Activated T-helper 1 cell treated with anti-CD3 and anti-CD28 coated beads, Interleukin-12 subunit alpha, Interleukin-12 subunit beta, Interleukin-2, Interleukin-4 antibody, amounts not matched to agents 30 ng/mL and 10 ng/mL and 1 ng/mL, durations not matched to agents 14 hours and 24 hours and 36 hours (primary cell): ENCODE results near the gene DTD2. TPM values are rescaled to one million over a fixed set of nuclear protein-coding genes. Genes with fewer than 3 reads are reported as not detected.

Experiments
- DNase-seq: peaks from one replicate; pipeline ENCODE4 v3.0.0; 2021; ENCODE audit warnings: low spot score
- H3K27ac Mint-ChIP-seq: one replicate; pipeline ENCODE4 v1.8.0; 2021; ENCODE audit warnings: mild to moderate bottlenecking, mixed read lengths
- H3K27me3 Mint-ChIP-seq: one replicate; pipeline ENCODE4 v1.8.0; 2022; ENCODE audit warnings: mild to moderate bottlenecking, moderate library complexity, mixed read lengths; ENCODE audit not compliant: insufficient read depth
- H3K36me3 Mint-ChIP-seq: one replicate; pipeline ENCODE4 v1.8.0; 2021; ENCODE audit warnings: low read depth, mixed read lengths
- H3K4me1 Mint-ChIP-seq: one replicate; pipeline ENCODE4 v1.8.0; 2021; ENCODE audit warnings: low read depth, mixed read lengths
- H3K4me3 Mint-ChIP-seq: one replicate; pipeline ENCODE4 v1.8.0; 2021; ENCODE audit warnings: mild to moderate bottlenecking, moderate library complexity, mixed read lengths
- H3K9me3 Mint-ChIP-seq: one replicate; pipeline ENCODE4 v1.8.0; 2021; ENCODE audit warnings: mixed read lengths
- intact Hi-C: fragments of 100-400 bp; cut with micrococcal nuclease; formaldehyde crosslinking; loops from one replicate; pipeline ENCODE4 v1.15.1; 2024
- total RNA-seq: library from RNA; stranded (reverse); gene quantifications from 2 replicates; pipeline ENCODE4 v1.2.3, GENCODE V29; 2022

DTD2 gene
- total RNA-seq, result 29.0 and 30.6 TPM in 2 replicates

DNA sequence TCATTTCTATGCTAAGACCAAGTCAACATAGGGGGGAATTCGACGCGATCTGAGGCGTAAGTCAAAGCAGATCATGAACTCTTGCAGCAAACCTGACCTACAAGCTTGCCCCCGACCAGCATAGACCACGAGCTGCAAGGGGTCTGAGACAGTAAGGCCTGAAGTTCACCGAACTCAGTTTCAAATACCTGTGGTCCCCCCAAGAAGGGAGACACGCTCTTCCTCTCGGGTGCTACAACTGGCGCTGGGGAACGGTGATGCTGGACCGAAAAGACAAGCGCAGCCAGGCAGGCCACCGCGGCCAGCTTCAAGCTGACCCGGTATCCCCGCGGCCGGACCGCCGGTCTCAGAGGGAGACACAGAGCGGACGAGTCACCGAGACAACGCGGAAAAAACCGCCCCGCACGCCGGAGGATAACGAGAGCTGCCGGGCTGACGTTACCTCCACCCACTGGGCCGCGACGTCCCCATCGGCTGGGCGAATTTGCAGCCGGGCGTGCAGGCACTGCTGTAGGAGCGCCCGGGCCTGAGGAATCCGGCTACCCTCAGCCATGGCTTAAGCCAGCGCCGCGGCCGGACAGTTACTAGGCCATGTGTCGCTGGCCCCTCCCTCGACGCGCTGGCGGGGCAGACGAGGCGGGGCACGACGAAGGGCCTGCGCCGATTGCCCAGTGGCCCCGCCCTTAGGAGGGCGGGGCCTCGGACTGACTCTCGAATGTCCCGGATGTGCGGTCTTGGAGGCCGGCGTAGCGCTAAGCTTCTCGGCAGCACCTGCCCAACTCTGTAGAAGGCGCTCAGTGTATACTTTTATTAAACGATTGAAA is at the start of gene DTD2:
Gene DTD2, minus strand, starts transcription at position 666 of the 824 bp plus-strand sequence. Its CDS starts 113 bp downstream, at position 553.
- Mint-ChIP-seq H3K9me3 (no peaks in the 10 kb centered on the region), H3K4me1 (peaks cover 43% of the 10 kb centered on the region), H3K27me3 (peaks cover 2% of the 10 kb centered on the region), H3K36me3 (peaks cover 12% of the 10 kb centered on the region), H3K4me3 (peak within 1 kb of the TSS; percentile 96), H3K27ac (peak within 1 kb of the TSS; percentile 95)
- intact Hi-C loops, result loop anchor here (1.0 to 10.0 kb wide), 12 partner anchors 37 to 898 kb away; partner anchors contain the start of genes G2E3, HEATR5A, NUBPL and RNU6-7
- DNase-seq, result peak; percentile 89

GRCh38 chr14:31505411-31505810 is 48.1 kb upstream of the DTD2 start:
- Mint-ChIP-seq H3K27ac (no peak overlapping the region), H3K27me3 (no peaks in the 10 kb centered on the region)
- intact Hi-C loops, result no loop called here

DNA sequence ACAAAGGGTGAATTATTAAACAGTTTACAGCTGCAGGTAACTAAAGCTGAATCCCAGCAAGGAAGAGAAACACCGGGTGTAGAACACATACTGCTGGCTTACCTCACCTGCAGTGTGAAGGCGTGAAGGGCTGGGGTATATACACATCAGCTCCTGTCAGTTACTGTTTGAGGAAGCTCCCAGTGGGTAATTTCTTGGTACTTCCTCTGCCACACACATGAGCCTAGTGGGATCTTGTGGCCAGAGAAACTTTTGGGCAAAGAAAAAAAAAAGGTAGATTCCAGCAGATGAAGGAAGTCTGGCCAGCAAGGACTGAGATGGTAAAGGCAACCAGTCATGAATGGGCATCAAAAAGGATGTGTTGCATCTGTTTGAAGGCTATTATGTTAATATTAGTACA is 44.6 kb upstream of the DTD2 start:
- DNase-seq, result no peak
- H3K9me3 Mint-ChIP-seq, result no peaks in the 10 kb centered on the region
- intact Hi-C loops, result no loop called here
- H3K4me1 Mint-ChIP-seq, result no peaks in the 10 kb centered on the region
- no peaks in the 10 kb centered on the region for H3K36me3 Mint-ChIP-seq
- H3K4me3 Mint-ChIP-seq, result no peak overlapping the region
- H3K27me3 Mint-ChIP-seq, result peaks cover 5% of the 10 kb centered on the region
- no peak overlapping the region for H3K27ac Mint-ChIP-seq

More at GRCh38 chr14:31505411-31505810, 48.1 kb upstream of the DTD2 start:
- no peaks in the 10 kb centered on the region for H3K36me3 Mint-ChIP-seq
- DNase-seq, result no peak
- no peaks in the 10 kb centered on the region for H3K4me1 Mint-ChIP-seq
- H3K4me3 Mint-ChIP-seq, result no peak overlapping the region
- H3K9me3 Mint-ChIP-seq, result no peaks in the 10 kb centered on the region

DNA sequence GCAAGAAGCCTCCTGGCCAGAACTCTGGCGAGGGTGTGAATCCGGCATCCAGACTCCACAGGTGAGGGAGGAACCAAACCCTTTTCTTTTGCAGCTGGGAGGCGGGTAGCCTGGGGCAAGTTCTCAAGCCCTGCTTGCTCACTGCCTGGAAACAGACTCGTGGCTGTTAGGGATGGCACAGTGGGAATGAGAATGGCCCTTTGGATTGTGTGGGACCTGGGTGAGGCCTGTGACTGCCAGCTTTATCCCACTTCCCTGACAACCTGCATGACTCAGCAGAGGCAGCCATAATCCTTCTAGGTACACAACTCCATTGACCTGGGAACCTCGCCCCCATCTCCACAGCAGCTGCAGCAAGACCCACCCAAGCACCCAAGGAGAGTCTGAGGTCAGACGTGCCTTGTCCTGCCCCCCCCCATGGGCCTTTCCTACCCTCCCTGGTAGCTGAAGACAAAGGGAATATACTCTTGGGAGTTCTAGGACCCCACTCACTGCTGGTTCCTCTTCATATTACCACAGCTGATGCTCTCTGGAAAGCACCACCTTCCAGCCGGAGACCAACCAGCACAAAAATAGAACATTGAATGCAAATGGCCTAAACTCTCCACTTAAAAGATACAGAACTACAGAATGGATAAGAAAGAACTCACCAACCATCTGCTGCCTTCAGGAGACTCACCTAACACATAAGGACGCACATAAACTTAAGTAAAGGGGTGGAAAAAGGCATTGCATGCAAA is 35.6 kb upstream of the DTD2 start:
- Mint-ChIP-seq H3K4me3 (no peak overlapping the region), H3K4me1 (no peaks in the 10 kb centered on the region), H3K27ac (no peak overlapping the region), H3K9me3 (no peaks in the 10 kb centered on the region), H3K36me3 (no peaks in the 10 kb centered on the region), H3K27me3 (peaks cover 2% of the 10 kb centered on the region)
- intact Hi-C loops, result no loop called here
- no peak for DNase-seq

DNA sequence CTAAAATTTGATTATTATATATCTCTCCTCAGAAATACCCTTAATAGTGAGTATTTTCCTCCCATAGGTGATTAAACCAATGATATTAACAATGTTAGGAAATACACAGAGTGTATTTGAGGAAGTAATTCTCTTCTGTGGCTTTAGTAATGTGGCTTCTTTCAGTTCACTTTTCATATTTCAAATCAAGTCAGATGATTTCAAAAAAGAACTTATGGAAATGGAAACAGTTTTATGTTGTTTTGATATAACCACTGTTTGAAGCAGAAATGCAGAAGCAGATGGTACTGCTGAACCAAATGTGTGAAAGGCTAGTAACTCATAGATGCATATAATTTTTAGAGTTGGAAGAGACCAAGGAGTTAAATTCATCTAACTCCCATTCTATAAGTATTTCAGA is 32.4 kb upstream of the DTD2 start:
- intact Hi-C loops, result no loop called here
- no peak for DNase-seq
- no peaks in the 10 kb centered on the region for H3K36me3 Mint-ChIP-seq
- no peaks in the 10 kb centered on the region for H3K27me3 Mint-ChIP-seq
- H3K27ac Mint-ChIP-seq, result no peak overlapping the region
- H3K9me3 Mint-ChIP-seq, result no peaks in the 10 kb centered on the region
- H3K4me1 Mint-ChIP-seq, result no peaks in the 10 kb centered on the region
- no peak overlapping the region for H3K4me3 Mint-ChIP-seq

- Mint-ChIP-seq H3K9me3 (no peaks in the 10 kb centered on the region), H3K27me3 (no peaks in the 10 kb centered on the region), H3K27ac (no peak within 1 kb of the TSS), H3K4me1 (no peaks in the 10 kb centered on the region), H3K36me3 (no peaks in the 10 kb centered on the region), H3K4me3 (no peak within 1 kb of the TSS)
- no peak for DNase-seq
- intact Hi-C loops, result no loop called here
Measured at GRCh38 chr14:31487886-31488285, 30.6 kb upstream of the DTD2 start, which contains the start of gene GPR33. Gene GPR33, minus strand, starts transcription at chr14:31488039. Its CDS starts 4,074 bp downstream, at chr14:31483965.

GRCh38 chr14:31486764-31487163 is 29.5 kb upstream of the DTD2 start:
- Mint-ChIP-seq H3K9me3 (no peaks in the 10 kb centered on the region), H3K36me3 (no peaks in the 10 kb centered on the region), H3K4me1 (no peaks in the 10 kb centered on the region), H3K27ac (no peak overlapping the region), H3K4me3 (no peak overlapping the region), H3K27me3 (no peaks in the 10 kb centered on the region)
- intact Hi-C loops, result no loop called here
- DNase-seq, result no peak

DNA sequence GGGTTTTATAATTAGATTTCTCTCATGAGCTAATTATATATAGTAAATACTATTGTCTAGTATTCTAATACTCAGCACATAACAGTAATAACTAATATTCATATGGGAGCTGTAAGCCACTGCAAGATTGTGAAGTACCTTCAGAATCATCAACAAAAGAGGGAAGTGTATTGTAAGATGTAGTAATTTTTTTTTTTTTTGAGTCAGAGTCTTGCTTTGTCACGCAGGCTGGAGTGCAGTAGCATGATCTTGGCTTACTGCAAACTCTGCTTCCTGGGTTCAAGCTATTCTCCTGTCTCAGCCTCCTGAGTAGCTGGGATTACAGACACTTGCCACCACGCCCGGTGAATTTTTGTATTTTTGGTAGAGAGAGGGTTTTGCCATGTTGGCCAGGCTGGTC is 27.4 kb upstream of the DTD2 start:
- Mint-ChIP-seq H3K27me3 (no peaks in the 10 kb centered on the region), H3K27ac (no peak overlapping the region), H3K4me1 (no peaks in the 10 kb centered on the region), H3K4me3 (no peak overlapping the region), H3K9me3 (no peaks in the 10 kb centered on the region), H3K36me3 (no peaks in the 10 kb centered on the region)
- no peak for DNase-seq
- intact Hi-C loops, result no loop called here

- H3K4me1 Mint-ChIP-seq, result no peaks in the 10 kb centered on the region
- no peaks in the 10 kb centered on the region for H3K9me3 Mint-ChIP-seq
- H3K4me3 Mint-ChIP-seq, result no peak overlapping the region
- intact Hi-C loops, result no loop called here
- DNase-seq, result no peak
- no peaks in the 10 kb centered on the region for H3K27me3 Mint-ChIP-seq
- H3K27ac Mint-ChIP-seq, result no peak overlapping the region
- H3K36me3 Mint-ChIP-seq, result no peaks in the 10 kb centered on the region
Measured at GRCh38 chr14:31480156-31480555, 22.9 kb upstream of the DTD2 start.

DNA sequence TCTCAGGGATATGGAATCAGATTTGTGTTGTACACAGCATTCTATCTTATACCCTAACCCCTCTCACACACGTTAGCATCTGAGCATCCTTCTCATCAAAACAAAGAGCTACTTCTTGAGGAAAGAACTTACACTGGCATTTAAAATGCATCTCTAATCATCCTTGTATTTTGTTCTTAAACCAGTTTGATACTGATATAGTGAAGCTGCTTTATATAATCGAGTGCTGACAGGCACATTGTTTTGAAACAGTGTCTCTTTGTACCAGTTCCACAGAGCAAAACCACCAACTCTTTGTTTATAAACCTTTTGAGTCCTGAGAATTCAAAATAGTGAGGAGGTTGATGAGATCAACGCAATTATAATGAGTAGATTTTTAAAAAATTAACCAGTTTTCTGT is 21.7 kb upstream of the DTD2 start:
- intact Hi-C loops, result no loop called here
- Mint-ChIP-seq H3K4me3 (no peak overlapping the region), H3K9me3 (no peaks in the 10 kb centered on the region), H3K4me1 (no peaks in the 10 kb centered on the region), H3K27ac (no peak overlapping the region), H3K27me3 (no peaks in the 10 kb centered on the region), H3K36me3 (no peaks in the 10 kb centered on the region)
- DNase-seq, result no peak

DNA sequence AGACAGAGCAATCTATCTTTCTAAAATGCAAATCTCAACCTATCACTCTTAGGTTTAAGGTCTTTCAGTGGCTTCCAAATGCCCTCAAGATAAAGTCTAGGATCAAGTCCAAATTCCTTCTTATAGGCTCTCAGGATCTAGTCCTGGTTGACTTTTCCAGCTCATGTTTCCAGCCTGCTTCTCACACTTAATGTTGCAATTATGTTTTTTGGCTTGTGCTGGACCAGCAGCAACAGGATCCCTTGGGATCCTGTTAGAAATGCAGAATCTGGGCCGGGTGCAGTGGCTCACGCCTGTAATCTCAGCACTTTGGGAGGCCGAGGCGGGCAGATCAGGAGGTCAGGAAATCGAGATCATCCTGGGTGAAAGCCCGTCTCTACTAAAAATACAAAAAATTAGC is 19.9 kb upstream of the DTD2 start:
- no peaks in the 10 kb centered on the region for H3K9me3 Mint-ChIP-seq
- DNase-seq, result no peak
- H3K4me3 Mint-ChIP-seq, result no peak overlapping the region
- H3K4me1 Mint-ChIP-seq, result no peaks in the 10 kb centered on the region
- intact Hi-C loops, result no loop called here
- H3K27ac Mint-ChIP-seq, result no peak overlapping the region
- H3K36me3 Mint-ChIP-seq, result no peaks in the 10 kb centered on the region
- H3K27me3 Mint-ChIP-seq, result no peaks in the 10 kb centered on the region

GRCh38 chr14:31476131-31476866 is 19.0 kb upstream of the DTD2 start:
- Mint-ChIP-seq H3K4me3 (no peak overlapping the region), H3K27ac (no peak overlapping the region), H3K27me3 (no peaks in the 10 kb centered on the region), H3K36me3 (no peaks in the 10 kb centered on the region), H3K9me3 (no peaks in the 10 kb centered on the region), H3K4me1 (no peaks in the 10 kb centered on the region)
- intact Hi-C loops, result no loop called here
- DNase-seq, result no peak

- Mint-ChIP-seq H3K4me3 (no peak overlapping the region), H3K27me3 (peaks cover 2% of the 10 kb centered on the region), H3K36me3 (no peaks in the 10 kb centered on the region), H3K4me1 (no peaks in the 10 kb centered on the region), H3K27ac (no peak overlapping the region), H3K9me3 (peaks cover 3% of the 10 kb centered on the region)
- no peak for DNase-seq
- intact Hi-C loops, result no loop called here
Measured at GRCh38 chr14:31466554-31466953, 9.2 kb upstream of the DTD2 start.
